Adrenal gland (tissue), 5 donors: Measurements from ENCODE around the gene GDPD1.

ENCODE experiments used
- POLR2A ChIP-seq, 2 donors: fragments of 450-650 bp; IDR thresholded peaks; one replicate each; pipeline ENCODE4 v1.6.1; 2017; ENCODE audit warnings: antibody characterized with exemption in 2 of 2, mild to moderate bottlenecking in 2 of 2, moderate library complexity in 1 of 2
- TF ChIP-seq, protein P1 (sequence below), 6 experiments: fragments of 450-650 bp in 4 of 6; fragments of 200-600 bp in 2 of 6; sonication (generic) in 1 of 6; IDR thresholded peaks; 1 replicate in 5 of 6; 2 replicates in 1 of 6; pipeline versions ENCODE4 v1.5.1 to v1.8.0; 2016 to 2021; ENCODE audit warnings: antibody characterized with exemption in 6 of 6, mild to moderate bottlenecking in 2 of 6, moderate library complexity in 1 of 6
- donor health status: DM: no; HTN: no; CAD: no.

DNA sequence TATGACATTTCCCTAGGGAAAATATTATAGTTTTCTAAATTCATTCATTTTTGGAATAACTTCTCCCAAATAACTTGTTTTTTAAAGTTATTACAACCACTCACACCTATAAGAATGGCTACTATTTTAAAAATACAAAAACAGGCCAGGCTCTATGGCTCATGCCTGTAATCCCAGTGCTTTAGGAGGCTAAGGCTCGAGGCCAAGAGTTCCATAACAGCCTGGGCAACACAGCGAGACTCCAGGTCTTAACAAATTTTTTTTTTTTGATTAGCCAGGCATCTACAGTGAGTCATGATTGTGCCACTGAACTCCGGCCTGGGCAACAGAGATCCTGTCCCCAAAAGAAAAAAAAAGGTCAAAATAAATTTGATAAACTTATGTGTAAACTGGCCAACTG lies 67.6 kb downstream of the GDPD1 start:
- TF ChIP-seq, protein P1, sequence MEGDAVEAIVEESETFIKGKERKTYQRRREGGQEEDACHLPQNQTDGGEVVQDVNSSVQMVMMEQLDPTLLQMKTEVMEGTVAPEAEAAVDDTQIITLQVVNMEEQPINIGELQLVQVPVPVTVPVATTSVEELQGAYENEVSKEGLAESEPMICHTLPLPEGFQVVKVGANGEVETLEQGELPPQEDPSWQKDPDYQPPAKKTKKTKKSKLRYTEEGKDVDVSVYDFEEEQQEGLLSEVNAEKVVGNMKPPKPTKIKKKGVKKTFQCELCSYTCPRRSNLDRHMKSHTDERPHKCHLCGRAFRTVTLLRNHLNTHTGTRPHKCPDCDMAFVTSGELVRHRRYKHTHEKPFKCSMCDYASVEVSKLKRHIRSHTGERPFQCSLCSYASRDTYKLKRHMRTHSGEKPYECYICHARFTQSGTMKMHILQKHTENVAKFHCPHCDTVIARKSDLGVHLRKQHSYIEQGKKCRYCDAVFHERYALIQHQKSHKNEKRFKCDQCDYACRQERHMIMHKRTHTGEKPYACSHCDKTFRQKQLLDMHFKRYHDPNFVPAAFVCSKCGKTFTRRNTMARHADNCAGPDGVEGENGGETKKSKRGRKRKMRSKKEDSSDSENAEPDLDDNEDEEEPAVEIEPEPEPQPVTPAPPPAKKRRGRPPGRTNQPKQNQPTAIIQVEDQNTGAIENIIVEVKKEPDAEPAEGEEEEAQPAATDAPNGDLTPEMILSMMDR (IDR thresholded peaks at IDR 0.05), result no peak
- TF ChIP-seq POLR2A (IDR thresholded peaks at IDR 0.05), result no peak
